Astrocyte (in vitro differentiated cells and primary cell): Measurements from ENCODE around the gene ADAM11. TPM values are rescaled to one million over a fixed set of nuclear protein-coding genes. Genes with fewer than 3 reads are reported as not detected.

Experiments used
- DNase-seq: peaks from one replicate; pipeline ENCODE4 v3.0.0-alpha.2; 2010; ENCODE audit warnings: low read depth
- FAIRE-seq: peaks from 2 replicates; lab custom pipeline; 2011; peaks lifted over from hg19 to GRCh38; lab: Jason Lieb, UNC
- H2AFZ ChIP-seq: 2 replicates; pipeline ENCODE4 v1.6.0; 2012; ENCODE audit warnings: low read depth, low read length, inconsistent platforms
- H3K27ac ChIP-seq: 2 replicates; pipeline ENCODE4 v1.5.1; 2011; ENCODE audit warnings: low read depth, low read length, inconsistent platforms
- H3K27me3 ChIP-seq: 2 replicates; pipeline ENCODE4 v1.6.0; 2011; ENCODE audit warnings: low read length, inconsistent platforms; ENCODE audit not compliant: insufficient read depth
- H3K36me3 ChIP-seq: 2 replicates; pipeline ENCODE4 v1.5.1; 2011; ENCODE audit warnings: low read length, inconsistent platforms; ENCODE audit not compliant: insufficient read depth
- H3K4me1 ChIP-seq: 2 replicates; pipeline ENCODE4 v1.5.1; 2011; ENCODE audit warnings: low read length, inconsistent platforms; ENCODE audit not compliant: insufficient read depth
- H3K4me2 ChIP-seq: 2 replicates; pipeline ENCODE4 v1.6.0; 2012; ENCODE audit warnings: low read length, inconsistent platforms
- H3K4me3 ChIP-seq: 2 replicates; pipeline ENCODE4 v1.5.1; 2011; ENCODE audit warnings: low read depth, mild to moderate bottlenecking, low read length, inconsistent platforms; ENCODE audit not compliant: insufficient read depth
- H3K79me2 ChIP-seq: 2 replicates; pipeline ENCODE4 v1.6.0; 2012; ENCODE audit warnings: mild to moderate bottlenecking, low read length, inconsistent platforms; ENCODE audit not compliant: insufficient read depth
- H3K9ac ChIP-seq: 2 replicates; pipeline ENCODE4 v1.6.0; 2012; ENCODE audit warnings: mild to moderate bottlenecking, low read length, inconsistent platforms
- H3K9me3 ChIP-seq: 2 replicates; pipeline ENCODE4 v1.5.1; 2012; ENCODE audit warnings: low read depth, mild to moderate bottlenecking, low read length, inconsistent platforms; ENCODE audit not compliant: insufficient read depth
- H4K20me1 ChIP-seq: 2 replicates; pipeline ENCODE4 v1.6.0; 2012; ENCODE audit warnings: low read length, inconsistent platforms; ENCODE audit not compliant: insufficient read depth
- H3K27ac Mint-ChIP-seq: one replicate; pipeline ENCODE4 v1.8.0; 2021; ENCODE audit warnings: mild to moderate bottlenecking, mixed read lengths; ENCODE audit not compliant: unreplicated experiment
- H3K27me3 Mint-ChIP-seq: one replicate; pipeline ENCODE4 v1.8.0; 2021; ENCODE audit warnings: low read depth, mixed read lengths; ENCODE audit not compliant: unreplicated experiment
- H3K36me3 Mint-ChIP-seq: one replicate; pipeline ENCODE4 v1.8.0; 2021; ENCODE audit warnings: low read depth, mixed read lengths; ENCODE audit not compliant: unreplicated experiment
- H3K4me1 Mint-ChIP-seq: one replicate; pipeline ENCODE4 v1.8.0; 2021; ENCODE audit warnings: low read depth, mixed read lengths; ENCODE audit not compliant: unreplicated experiment
- H3K4me3 Mint-ChIP-seq: one replicate; pipeline ENCODE4 v1.8.0; 2021; ENCODE audit warnings: mild to moderate bottlenecking, moderate library complexity, mixed read lengths; ENCODE audit not compliant: unreplicated experiment
- H3K9me3 Mint-ChIP-seq: one replicate; pipeline ENCODE4 v1.8.0; 2021; ENCODE audit warnings: mild to moderate bottlenecking, mixed read lengths; ENCODE audit not compliant: unreplicated experiment
- CTCF ChIP-seq: IDR thresholded peaks from 2 replicates; pipeline ENCODE4 v1.5.1; 2011; ENCODE audit warnings: low read depth, mild to moderate bottlenecking, inconsistent platforms, low read length, moderate library complexity; ENCODE audit not compliant: insufficient read depth
- EZH2 ChIP-seq: IDR thresholded peaks from 2 replicates; pipeline ENCODE4 v1.6.1; 2012; ENCODE audit warnings: mild to moderate bottlenecking, low read length, inconsistent platforms; ENCODE audit not compliant: insufficient read depth
- total RNA-seq: library from RNA; stranded (reverse); gene quantifications from 2 replicates; pipeline ENCODE4 v1.2.1, GENCODE V29; 2021

ADAM11 gene
- total RNA-seq, 1 donor from 2014 or later = 0.43 TPM

DNA sequence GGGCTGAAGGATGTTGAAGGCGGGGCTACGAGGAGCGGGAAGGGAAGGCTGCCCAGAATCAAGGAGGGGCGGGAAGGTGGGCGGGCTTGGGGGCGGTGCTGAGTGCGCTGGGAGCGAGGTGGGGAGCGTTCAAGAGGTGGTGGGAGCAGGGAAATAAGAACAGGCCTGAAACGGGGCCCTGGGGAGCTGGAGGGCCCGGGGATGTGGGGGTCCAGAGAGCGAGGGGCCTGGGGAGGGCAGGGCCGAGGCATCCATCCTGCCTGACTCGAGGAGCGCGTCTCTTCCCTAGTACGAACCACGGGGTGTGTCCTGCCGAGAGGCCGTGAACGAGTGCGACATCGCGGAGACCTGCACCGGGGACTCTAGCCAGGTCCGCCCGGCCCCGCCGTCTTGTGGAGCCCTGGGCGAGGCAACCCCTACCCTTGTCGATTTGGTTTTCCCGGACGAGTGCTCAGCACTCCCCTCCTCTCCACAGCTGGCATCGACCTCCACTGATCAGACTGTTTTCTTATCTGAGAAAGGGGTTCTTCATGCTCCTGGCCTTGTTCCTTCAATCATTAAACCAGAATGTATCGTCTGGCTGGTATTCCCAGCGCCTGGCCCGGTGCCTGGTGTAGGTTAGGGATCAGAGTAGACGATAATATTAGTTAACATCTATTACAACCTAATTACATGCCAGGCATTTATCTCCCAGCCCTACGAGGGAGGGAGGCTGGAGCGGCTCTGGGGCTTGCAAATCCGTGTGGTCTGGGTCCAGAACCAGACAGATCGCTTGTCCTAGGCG lies 17.2 kb downstream of the ADAM11 start:
- H3K27me3 Mint-ChIP-seq = peaks cover 16% of the 10 kb centered on the region
- Histone ChIP-seq H3K9me3 (no peaks in the 10 kb centered on the region), H3K4me3 (peak overlapping the region; percentile 60), H3K4me1 (peaks cover 13% of the 10 kb centered on the region), H3K9ac (peak overlapping the region; percentile 76), H3K27me3 (no peaks in the 10 kb centered on the region), H3K4me2 (peak overlapping the region; percentile 95), H2AFZ (peak overlapping the region; percentile 85), H3K36me3 (no peaks in the 10 kb centered on the region), H3K27ac (no peak overlapping the region), H3K79me2 (no peaks in the 10 kb centered on the region), H4K20me1 (no peaks in the 10 kb centered on the region)
- H3K4me3 Mint-ChIP-seq = peak overlapping the region; percentile 83
- DNase-seq (no peak), FAIRE-seq (no peak)
- no peak overlapping the region for H3K27ac Mint-ChIP-seq
- no peaks in the 10 kb centered on the region for H3K4me1 Mint-ChIP-seq
- H3K36me3 Mint-ChIP-seq = no peaks in the 10 kb centered on the region
- TF ChIP-seq CTCF = no peak
- no peak for TF ChIP-seq EZH2
- H3K9me3 Mint-ChIP-seq = no peaks in the 10 kb centered on the region

DNA sequence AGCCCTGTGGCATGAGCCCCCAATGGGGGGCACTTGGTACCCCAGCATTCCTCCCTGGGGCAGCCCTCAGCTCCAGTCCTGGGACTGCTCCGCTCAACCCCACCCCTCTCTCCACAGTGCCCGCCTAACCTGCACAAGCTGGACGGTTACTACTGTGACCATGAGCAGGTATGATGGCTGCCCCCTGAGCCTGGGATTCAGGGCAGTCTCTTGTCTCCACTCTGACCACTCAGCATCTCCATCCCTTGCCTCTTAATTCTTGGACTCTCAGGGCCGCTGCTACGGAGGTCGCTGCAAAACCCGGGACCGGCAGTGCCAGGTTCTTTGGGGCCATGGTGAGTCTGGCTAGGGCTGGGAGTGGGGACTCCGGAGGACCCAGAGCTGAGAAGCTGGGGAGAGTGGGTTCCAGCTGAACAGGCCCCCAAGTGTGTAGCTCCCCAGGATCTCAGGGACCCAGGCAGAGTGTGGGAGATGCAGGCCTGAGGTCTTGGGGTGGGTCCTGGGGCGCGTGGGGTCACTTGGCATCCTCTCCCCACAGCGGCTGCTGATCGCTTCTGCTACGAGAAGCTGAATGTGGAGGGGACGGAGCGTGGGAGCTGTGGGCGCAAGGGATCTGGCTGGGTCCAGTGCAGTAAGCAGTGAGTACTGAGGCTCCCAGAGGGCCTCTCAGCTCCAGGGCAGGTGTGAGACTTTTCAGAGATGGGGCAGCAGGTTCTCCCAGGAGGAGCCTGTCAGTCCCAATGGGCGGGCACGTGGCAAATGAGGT lies 18.0 kb downstream of the ADAM11 start:
- Histone ChIP-seq H3K4me3 (no peak overlapping the region), H3K4me1 (peaks cover 13% of the 10 kb centered on the region), H3K27me3 (no peaks in the 10 kb centered on the region), H3K79me2 (no peaks in the 10 kb centered on the region), H3K9ac (no peak overlapping the region), H3K36me3 (no peaks in the 10 kb centered on the region), H3K27ac (no peak overlapping the region), H2AFZ (no peak overlapping the region), H4K20me1 (no peaks in the 10 kb centered on the region), H3K9me3 (no peaks in the 10 kb centered on the region), H3K4me2 (peak overlapping the region; percentile 95)
- H3K9me3 Mint-ChIP-seq = no peaks in the 10 kb centered on the region
- FAIRE-seq = no peak
- H3K4me3 Mint-ChIP-seq = no peak overlapping the region
- H3K36me3 Mint-ChIP-seq = no peaks in the 10 kb centered on the region
- H3K27me3 Mint-ChIP-seq = peaks cover 16% of the 10 kb centered on the region
- H3K4me1 Mint-ChIP-seq = no peaks in the 10 kb centered on the region
- no peak overlapping the region for H3K27ac Mint-ChIP-seq
- TF ChIP-seq EZH2 (no peak), CTCF (no peak)
- DNase-seq = no peak
